Fibroblast of skin of left biceps (primary cell): Measurements from ENCODE around the gene ASB15.

Experiments
- DNase-seq, 2 experiments: peaks; one replicate each; pipeline ENCODE4 v3.0.0-alpha.2; 2013; ENCODE audit warnings: low read depth in 2 of 2

Gene ASB15

DNA sequence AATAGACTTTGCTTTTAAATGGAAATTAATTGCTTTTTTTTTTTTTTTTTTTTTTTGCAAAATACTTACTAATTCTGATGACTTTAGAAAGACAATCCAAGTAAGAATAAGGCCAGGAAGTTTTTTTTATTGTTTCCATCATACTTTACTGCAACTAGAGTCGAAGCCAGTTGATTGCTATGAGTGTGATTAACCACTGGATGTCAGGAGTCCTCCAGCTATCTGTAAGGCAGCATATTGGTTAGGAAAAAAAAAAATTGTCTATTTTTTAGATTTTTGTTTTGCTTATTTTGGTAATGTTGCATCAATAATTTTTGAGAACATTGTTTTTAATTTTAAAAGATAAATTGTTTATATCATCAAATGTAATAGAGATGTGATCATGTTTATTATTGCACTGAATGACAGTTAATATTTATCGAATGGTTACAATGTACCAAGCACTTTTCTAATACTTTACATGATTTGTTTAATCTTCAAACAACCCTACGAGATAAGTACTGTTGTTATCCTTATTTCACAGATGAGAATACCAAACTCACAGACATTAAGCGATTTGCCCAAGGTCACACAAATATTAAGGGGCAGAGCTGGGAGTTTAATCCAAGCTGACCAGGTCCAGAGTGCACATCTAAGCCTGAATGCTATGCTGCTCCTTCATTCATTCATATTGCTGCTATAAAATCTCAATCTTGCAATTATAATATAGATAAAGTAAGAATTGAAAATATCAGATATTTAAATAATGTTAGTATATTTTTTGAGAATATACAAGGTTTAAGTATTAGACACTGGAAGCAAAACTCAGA, 34.1 kb downstream of the ASB15 start:
- peak; percentile 5 for DNase-seq

DNA sequence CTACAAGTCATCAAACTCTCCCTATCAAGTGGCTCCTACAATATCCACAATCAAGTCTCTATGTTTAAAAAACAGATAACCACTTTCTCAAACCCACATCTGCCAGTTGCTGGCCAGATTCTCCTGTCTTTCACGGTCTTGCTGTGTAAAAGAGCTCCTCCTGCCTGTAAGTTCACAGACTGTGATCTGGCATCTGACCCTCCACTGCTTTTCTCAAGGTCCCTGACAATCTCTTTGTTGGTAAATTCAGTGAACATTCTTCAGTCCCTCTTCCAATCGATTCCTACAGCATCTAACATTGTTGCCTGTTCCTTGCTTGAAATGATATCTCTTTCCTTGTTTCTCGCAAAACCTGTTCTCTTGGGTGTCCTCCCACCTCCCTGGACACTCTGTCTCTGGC, 35.6 kb downstream of the ASB15 start:
- DNase-seq, result no peak

DNA sequence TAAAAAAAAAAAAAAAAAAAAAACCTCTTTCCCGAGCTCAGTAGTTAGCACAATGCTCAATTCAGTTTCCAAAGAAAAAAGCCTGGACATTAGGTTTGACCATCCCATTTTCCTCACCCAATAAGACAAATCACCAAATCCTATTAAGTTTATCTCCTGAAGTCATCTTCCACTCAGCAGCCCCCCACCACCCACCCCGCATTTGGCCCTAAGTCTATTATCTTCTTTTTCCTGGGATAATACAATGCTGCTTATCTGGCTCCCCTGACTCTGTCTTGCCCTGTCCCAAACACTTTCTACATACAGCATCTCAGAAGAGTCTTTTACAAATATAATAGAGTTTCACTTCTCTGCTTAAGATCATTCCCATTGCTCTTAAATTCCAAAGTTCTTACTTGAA, 36.3 kb downstream of the ASB15 start:
- no peak for DNase-seq

DNA sequence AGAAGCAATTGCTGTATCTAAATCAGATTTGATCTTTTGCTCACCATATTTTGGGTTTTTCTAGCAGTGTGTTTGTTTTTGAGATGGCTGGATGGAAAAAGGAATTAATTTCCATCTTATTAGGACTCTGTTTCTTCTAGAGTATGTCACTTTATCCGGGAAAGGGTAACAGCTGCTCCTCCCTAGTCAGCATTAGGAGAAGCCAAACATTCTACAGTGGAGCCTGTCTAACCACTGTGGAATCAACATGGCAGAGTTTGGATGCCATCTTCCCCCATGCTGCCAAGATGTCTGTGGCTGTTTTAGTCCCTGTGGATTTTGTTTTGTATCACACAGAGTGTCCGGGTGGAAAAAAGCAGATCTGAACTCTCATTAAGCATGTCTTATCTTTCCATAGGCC, 38.0 kb downstream of the ASB15 start:
- DNase-seq, result no peak

DNA sequence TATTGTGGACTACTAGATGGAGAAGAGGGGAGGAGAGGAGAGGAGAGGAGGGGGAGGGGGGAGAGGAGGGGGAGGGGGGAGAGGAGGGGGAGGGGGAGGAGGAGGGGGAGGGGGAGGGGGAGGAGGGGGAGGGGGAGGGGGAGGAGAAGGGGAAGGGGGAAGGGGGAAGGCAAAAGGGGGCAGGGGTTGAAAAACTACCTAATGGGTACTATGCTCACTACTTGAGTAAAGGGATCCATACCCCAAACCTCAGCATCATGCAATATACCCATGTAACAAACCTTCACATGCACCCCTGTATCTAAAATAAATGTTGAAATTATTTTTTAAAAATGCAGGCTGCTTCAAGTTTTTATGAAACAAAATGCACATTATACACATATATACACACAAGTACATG, 39.0 kb downstream of the ASB15 start:
- no peak for DNase-seq

DNA sequence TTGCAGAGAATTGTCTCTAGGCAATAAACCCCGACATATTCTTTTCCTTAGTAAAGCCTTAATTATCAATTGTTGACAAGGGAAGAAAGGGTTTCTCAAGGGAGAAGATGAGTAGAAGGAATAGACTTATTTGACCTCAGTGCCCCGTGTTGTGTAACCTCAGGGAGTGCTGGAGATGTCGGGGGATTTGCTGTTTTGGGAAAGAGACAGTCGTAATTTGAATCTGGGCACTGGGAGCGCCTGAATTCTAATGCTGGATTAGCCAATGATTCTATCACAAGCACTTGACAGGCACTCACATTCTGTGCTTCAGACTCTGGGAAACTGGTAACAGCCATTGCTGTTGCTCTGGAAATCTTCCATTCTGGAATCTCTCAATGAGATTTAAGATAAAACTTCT, 40.3 kb downstream of the ASB15 start:
- DNase-seq, result no peak

DNA sequence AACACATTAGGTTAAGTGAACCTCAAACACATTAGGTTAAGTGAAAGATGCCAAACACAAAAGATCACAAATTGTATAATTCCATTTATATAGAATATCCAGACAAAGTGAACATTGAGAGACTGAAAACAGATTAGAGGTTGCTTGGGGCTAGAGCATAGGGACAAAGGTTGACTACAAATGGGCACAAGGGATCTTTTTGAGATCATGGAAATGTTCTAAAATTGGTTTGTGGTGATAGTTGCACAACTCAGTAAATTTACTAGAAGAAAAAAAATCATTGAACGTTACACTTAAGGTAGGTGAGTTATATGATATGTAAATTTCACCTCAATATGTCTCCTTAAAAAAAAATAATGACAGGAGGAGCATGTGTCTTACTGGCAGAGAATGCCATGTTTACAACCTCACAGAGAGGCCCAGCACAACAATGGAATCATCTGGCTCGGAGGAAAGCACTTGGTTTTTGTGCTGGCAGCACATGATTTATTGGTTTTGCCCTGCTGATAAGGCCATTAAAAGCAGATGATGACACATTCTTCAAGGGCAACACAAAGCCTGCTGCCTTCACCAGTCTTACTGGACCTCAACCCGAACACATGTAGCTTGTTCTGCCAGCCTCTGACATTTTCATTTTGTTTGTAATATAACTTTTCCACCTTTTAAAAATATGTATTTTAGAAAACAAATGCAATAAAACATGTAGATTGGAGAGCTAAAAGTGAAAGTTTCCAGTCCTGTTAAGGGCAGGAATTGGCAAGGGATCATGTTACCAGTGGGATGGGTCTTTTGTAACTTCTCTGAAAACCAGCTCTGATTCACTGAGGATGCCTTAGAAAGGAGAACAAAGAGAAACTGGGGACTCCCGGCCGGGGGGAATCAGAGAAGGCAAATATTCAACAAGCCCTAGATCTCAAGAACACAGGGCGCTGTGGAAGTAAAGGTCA, 42.1 kb downstream of the ASB15 start:
- DNase-seq, result peak; percentile 11 to 15

DNA sequence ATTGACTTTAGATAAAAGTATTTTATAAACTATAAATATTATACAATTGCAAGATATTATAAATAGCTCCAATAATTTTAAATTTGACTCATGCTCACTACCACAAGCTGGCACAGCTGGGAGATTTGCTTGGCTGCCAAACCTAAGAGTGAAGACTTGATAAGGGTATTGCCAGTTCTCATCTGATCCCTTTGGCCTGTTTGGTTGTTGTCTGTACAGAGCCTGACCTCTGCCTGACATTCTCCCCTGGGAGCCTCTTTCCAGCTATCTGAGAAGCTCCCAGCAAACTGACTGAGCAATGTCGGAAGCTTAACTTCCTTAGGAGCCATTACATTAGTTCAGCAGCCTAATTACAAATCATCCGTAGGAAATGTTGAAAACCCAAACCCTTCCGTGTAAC, 43.9 kb downstream of the ASB15 start:
- no peak for DNase-seq

DNA sequence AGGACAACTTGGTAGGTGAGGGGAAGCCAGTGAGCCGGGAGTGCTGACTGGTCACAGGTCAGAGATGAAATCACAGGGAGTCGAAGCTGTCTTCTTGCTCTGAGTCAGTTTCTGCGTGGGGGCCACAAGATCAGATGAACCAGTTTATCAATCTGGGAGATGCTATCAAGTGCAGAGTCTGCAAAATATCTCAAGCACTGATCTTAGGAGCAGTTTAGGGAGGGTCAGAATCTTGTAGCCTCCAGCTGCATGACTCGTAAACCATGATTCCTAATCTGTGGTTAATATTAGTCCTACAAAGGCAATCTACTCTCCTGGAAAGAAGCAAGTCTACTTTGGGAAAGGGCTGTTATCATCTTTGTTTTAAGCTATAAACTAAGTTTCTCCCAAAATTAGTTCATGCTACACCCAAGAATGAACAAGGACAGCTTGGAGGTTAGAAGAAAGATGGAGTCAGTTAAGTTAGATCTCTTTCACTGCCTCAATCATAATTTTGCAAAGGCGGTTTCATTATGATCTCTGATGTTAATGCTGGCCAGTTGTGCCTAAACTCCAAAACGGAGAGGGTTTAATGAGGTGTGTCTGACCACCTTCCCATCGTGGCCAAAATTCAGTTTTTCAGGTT, 45.6 kb downstream of the ASB15 start:
- no peak for DNase-seq

DNA sequence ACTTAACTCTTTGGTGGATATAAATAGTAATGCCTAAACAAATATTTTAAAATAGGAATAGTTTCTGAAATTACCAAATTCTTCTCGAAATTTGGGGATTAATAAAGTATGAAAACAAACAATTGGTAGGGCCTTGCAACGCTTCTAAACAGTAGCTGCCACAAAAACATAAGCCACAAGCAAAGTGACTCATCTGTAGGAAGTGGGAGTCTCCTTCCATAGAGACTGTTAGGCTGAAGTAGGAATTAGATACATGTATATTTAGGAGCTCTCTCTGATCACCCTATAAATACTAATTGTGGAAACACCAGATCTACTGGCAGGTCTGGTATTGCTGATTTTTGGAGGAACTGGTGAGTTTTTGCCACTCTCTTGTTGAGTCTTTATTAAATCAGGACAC, 48.3 kb downstream of the ASB15 start:
- DNase-seq, result no peak

DNA sequence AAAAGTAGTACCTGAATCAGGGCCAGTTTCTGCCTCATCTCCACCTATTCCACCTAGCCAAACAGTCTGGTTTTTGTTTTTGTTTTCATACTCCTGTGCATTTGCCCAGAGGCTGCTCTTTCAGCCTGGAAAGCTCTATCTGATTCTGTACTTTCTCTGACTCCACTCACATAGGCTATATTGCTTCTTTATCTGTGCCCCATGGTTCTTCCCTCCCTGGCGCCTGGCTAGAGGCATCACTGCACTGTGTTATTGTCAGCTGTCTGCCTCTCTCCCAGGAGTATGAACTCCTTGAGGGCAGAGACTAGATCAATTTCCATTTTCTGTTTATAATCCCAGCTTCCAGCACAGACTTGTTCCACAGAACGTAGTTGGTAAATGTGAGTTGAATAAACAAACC, 49.0 kb downstream of the ASB15 start:
- DNase-seq, result no peak

DNA sequence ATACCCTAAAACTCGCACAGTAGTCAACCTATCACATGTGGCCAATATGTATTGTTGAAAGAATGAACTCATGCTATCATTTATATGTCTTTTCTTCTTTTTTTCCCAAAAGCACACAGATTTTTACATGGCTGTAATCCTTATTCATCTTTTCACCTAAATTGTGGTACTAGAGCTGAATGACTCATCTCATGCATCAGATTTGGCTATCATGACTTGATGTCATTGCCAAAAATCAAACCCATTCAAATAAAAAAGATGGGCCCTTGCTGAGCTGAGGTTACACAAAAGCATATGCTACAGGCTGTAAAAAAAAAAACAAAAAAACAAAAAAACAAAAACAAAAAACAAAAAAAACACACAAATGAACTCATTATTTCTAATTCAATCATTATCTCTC, 50.8 kb downstream of the ASB15 start:
- no peak for DNase-seq

DNA sequence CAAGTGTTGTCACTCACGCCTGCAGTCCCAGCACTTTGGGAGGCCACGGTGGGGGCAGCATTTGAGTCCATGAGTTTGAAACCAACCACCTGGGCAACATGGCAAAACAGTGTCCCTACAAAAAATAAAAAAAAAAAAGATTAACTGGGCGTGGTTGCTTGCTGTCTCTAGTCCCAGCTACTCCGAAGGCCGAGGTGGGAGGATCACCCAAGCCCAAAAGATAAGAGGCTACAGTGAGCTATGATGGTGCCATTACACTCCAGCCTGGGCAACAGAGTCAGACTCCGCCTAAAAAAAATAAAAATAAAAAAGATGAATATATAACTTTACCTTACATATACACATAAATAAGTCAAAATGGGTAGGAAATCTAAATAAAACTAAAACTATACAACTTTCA, 51.5 kb downstream of the ASB15 start:
- DNase-seq, result no peak

DNA sequence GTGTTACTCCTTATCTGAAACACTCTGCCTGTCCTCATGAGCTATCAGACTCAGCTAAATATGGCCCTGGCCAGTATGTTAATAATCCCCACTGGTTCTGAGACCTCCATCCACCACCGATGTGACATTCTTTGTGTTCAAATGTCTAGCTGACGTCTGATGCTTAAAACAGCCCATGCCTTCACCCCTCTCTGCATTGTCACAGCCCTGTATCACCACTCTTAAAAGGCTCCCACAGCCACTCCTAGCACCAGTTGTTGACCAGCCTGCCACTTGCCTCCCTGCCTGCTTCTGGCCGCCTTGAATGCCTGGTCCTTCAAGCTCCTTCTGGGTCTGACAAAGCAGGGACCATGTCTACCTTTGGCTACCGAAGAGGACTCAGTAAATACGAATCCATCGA, 54.0 kb downstream of the ASB15 start, which contains the start of gene LMOD2:
TSS of gene LMOD2 (plus strand) at position 253 of the 400 bp plus-strand sequence. CDS start at position 351, 98 bp downstream.
- DNase-seq, result no peak

DNA sequence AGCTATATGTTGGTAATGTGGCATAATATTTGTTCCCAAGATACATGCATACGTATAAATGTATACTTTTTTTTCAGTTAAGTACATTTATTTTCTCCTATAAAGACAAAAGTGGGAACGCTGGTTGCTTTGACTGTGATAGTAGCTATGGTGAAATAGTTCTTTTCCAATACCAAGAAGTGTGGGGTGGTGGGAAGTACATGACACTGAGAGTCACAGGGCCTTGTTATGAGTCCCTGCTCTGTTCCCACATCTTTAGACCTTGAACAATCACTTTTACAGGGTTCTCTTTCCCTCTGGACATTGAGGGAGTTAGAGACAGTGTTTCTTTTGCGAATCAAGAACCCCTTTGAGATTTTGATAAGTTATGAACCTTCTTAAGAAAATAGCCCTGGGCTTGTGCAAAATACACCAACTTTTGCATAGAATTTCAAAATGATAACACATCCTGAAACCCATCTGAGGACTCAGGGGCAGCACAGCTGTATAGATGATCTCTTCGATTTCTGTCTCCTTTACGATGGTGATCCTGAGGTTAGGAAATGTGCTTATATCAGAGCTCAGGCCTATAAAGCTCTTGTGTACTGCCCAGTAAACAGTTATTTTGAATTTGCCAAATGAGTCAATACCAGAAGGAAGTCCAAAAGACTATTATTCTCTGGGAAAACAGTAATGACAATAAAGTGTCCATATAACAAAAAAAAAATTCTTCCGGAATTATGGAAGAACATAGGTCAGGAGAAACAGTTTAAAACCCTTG, 55.1 kb downstream of the ASB15 start:
- no peak for DNase-seq

DNA sequence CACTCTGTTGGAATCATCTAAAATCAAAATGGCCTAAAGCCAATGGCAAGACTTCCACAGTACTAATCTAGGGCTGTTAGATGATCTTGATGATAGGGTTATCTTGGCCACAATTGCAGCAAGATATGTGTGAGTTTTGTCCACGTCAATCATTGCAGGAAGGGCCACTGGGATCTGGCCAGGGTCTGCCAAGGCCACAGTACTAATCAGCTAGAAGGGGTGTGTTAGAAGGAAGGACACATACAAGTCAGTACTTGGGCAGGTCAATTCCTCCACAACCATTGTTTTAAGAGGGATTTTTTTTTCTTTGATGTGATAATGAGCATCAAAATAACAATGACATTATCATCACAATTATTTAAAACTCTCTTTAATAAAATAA, 55.7 kb downstream of the ASB15 start:
- no peak for DNase-seq

DNA sequence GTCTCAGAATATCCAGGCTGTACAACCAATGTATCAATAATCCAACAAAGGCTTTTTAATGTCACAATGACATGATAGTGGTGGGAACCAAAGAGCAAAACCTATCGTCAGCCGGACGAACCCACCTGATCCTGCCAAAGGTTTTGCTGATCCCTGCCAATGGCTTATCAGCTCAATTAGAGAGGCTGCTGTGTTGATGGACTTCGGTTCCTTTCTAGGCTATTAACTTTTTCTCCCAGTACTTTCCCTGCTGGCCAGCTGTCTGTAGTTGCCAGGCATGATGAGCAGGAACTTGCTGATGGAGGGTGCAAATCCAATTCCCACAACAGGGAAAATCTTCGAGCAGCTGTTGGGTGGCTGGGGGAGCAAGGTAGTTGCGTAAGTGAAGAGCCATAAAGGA, 56.4 kb downstream of the ASB15 start:
- no peak for DNase-seq

DNA sequence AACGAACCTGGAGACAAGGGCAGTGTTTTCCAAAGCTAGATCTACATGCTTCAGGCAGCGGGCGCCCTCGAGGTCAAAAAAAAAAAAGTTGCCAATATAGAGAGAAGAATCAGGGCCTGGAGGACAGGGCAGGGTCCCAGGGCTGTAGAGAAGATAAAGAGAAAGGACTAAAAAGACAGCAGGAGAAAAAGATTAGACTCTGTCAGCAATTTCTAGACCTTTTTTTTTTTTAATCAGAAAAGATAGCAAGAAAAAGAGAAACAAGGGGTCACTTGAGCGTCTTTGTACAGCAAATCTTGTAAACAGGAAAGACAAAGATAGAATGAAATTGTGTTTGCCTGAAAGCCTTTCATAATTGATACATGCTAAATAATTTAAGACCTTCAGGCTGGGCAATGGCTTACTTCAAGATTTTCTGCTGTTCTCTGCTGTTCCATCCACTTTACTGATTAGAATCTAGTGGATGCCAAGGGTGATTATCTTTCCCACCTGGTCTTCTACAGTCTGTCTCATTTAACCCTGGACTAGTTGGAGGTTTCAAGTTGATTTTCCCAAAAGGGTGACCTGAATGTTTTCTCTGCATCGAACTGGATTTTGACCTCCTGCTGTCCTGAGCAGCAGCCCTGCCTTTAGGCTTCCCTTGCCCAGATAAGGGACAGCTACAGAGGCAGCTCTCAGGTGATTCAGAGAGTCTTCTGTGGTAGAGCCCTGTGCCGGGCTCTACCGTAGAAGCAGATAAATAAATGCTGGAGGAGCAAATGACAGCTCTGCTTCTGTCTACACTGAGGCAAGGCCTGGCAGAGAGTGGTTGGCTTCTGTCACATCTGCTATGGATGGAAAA, 59.1 kb downstream of the ASB15 start:
- DNase-seq, result no peak

DNA sequence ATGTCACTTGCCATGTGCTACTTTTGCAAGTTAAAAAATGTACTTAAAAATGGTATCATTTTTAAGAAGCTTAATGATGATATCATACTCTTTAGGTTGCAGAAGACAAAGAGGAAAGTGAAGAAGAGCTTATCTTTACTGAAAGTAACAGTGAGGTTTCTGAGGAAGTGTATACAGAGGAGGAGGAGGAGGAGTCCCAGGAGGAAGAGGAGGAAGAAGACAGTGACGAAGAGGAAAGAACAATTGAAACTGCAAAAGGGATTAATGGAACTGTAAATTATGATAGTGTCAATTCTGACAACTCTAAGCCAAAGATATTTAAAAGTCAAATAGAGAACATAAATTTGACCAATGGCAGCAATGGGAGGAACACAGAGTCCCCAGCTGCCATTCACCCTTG, 60.1 kb downstream of the ASB15 start:
- no peak for DNase-seq

DNA sequence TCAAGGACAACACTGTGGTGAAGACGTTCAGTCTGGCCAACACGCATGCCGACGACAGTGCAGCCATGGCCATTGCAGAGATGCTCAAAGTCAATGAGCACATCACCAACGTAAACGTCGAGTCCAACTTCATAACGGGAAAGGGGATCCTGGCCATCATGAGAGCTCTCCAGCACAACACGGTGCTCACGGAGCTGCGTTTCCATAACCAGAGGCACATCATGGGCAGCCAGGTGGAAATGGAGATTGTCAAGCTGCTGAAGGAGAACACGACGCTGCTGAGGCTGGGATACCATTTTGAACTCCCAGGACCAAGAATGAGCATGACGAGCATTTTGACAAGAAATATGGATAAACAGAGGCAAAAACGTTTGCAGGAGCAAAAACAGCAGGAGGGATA, 60.7 kb downstream of the ASB15 start:
- no peak for DNase-seq

DNA sequence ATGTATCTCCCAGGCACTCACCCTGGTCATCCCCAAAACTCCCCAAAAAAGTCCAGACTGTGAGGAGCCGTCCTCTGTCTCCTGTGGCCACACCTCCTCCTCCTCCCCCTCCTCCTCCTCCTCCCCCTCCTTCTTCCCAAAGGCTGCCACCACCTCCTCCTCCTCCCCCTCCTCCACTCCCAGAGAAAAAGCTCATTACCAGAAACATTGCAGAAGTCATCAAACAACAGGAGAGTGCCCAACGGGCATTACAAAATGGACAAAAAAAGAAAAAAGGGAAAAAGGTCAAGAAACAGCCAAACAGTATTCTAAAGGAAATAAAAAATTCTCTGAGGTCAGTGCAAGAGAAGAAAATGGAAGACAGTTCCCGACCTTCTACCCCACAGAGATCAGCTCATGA, 61.1 kb downstream of the ASB15 start:
- no peak for DNase-seq
